AG04449 (cell line): ENCODE measurements around the gene RHOD.

Experiments used
- CTCF ChIA-PET: fragments of 350-600 bp; formaldehyde crosslinking; extraction: SDS; loops from one replicate; lab custom pipeline; 2021; ENCODE audit warnings: antibody characterized with exemption; lab: Yijun Ruan, JAX
- POLR2A ChIA-PET: fragments of 400-600, 350-600 bp; formaldehyde crosslinking; extraction: SDS; loops from one replicate; lab custom pipeline; 2020; ENCODE audit warnings: antibody characterized with exemption, inconsistent platforms; lab: Yijun Ruan, JAX
- DNase-seq: peaks from one replicate; pipeline ENCODE4 v3.0.0-alpha.2; 2010; ENCODE audit warnings: low read depth, low spot score
- H3K4me3 ChIP-seq: 2 replicates; pipeline ENCODE4 v1.5.1; 2011; ENCODE audit warnings: low read depth, mild to moderate bottlenecking, control low read depth, low read length
- TF ChIP-seq, protein P1 (sequence below): IDR thresholded peaks from one replicate; pipeline ENCODE4 v1.5.1; 2011; ENCODE audit warnings: mild to moderate bottlenecking, moderate library complexity, low read length, control low read depth, inconsistent platforms; ENCODE audit not compliant: insufficient read depth; ENCODE audit errors: missing control alignments

RHOD gene, protein sequence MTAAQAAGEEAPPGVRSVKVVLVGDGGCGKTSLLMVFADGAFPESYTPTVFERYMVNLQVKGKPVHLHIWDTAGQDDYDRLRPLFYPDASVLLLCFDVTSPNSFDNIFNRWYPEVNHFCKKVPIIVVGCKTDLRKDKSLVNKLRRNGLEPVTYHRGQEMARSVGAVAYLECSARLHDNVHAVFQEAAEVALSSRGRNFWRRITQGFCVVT

DNA sequence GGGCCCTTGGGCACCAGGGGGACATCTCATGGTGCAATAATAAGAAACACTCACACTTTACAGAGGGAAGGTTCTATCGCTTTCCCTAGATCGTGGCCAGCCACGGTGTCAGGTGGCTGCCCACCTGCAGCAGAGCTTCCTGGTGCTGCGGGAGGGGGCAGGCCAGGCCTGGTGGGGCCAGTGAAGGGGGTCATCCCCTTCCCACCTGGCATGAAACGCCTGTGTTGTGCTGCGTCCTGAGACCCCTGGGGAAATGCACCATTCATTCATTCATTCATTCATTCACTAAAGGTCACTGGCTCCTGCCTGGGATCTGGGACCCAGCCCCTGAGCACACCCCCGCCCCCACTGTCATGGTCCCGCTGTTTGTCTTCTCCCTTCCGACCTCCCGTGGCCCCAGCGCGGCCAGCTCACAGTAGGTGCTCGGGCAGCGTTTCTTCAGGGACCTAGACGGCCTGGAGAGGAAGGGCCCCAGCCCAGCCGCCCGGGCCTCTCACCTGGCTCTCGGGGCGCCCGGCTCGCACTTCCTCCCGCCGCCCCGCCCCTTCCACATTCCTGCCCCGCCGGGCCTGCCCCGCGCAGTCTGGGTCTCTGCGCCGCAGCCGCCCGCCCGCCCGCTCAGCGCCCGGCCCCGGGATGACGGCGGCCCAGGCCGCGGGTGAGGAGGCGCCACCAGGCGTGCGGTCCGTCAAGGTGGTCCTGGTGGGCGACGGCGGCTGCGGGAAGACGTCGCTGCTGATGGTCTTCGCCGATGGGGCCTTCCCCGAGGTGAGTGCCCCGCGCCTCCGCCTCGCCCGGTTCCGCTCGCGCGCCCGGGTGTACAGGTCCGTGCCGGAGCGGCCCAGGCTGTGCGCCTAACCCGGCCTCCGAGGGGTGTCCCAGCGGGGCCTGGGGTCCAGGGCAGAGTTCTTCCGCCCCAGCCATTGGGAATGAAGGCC lies at the start of gene RHOD:
TSS of gene RHOD (plus strand) at position 581 of the 938 bp plus-strand sequence. CDS start at position 637, 56 bp downstream.
- TF ChIP-seq, protein P1, sequence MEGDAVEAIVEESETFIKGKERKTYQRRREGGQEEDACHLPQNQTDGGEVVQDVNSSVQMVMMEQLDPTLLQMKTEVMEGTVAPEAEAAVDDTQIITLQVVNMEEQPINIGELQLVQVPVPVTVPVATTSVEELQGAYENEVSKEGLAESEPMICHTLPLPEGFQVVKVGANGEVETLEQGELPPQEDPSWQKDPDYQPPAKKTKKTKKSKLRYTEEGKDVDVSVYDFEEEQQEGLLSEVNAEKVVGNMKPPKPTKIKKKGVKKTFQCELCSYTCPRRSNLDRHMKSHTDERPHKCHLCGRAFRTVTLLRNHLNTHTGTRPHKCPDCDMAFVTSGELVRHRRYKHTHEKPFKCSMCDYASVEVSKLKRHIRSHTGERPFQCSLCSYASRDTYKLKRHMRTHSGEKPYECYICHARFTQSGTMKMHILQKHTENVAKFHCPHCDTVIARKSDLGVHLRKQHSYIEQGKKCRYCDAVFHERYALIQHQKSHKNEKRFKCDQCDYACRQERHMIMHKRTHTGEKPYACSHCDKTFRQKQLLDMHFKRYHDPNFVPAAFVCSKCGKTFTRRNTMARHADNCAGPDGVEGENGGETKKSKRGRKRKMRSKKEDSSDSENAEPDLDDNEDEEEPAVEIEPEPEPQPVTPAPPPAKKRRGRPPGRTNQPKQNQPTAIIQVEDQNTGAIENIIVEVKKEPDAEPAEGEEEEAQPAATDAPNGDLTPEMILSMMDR, result no peak
- no peak for DNase-seq
- CTCF ChIA-PET, result interaction anchor here (1.0 to 6.3 kb wide), 11 partner anchors 15 to 325 kb away, joined by 3 to 63 read pairs (median 5); partner anchors contain the start of gene KDM2A
- peak within 1 kb of the TSS; percentile 64 for H3K4me3 ChIP-seq
- POLR2A ChIA-PET, result interaction anchor here (0.6 to 0.9 kb wide), 2 partner anchors 18 to 24 kb away, joined by 3 read pairs; no protein-coding TSS in a partner anchor

DNA sequence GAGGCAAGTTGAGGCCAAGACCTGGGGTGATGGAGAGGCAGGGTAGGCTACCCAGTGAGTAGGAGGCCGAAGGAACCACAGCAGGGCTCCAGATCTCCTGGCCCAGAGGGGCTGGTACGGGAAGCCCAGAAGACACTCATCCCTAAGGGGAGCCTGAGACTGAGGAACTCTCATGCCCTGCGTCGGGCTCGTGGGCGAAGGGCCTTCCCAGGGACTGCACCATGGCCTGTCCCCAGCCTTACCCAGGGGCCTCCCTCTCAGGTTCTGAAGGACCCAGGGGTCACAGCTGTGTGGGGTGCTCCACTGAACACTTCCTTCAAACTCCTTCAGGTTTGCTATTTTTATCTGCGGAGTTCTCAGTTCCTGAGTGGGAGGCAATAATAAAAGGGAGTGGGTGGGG lies 49.5 kb upstream of the RHOD start:
- no peak for DNase-seq
- H3K4me3 ChIP-seq, result no peak overlapping the region
- TF ChIP-seq, protein P1, result no peak
- ChIA-PET CTCF (no interaction called here), POLR2A (no interaction called here)

DNA sequence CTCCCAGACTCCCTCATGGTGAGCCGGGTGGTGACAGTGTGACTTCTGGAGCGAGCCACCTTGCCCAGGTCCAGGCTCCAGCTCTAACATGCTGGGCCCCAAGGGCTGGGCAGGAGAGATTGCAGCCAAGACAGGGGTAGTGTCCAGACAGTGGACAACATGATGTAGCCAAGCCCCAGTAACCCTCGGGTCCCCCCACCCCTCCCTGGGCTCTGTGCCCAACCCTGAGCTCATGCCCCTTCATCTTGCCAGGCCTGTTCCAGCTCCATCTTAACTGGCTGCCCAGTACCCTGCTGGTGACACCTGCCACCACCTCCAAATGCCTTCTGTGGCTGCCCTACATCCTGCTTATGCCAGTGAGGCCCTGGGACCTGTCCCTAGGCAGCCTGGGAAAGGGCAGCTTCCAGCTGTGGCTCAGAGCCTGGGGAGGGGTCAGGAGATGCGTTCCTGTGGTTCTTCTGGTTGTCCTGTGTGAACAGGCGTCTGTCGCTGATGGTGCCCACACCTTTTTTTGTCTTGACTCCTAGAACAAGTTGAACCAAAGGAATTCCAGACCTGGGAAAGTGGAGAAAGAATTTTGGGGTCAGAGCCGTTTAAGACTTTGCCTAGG lies 46.2 kb upstream of the RHOD start:
- TF ChIP-seq, protein P1, result no peak
- H3K4me3 ChIP-seq, result no peak overlapping the region
- CTCF ChIA-PET, result interaction anchor here (3.9 kb wide), 1 partner anchor 11 kb away, joined by 20 read pairs; the partner anchor contains the start of gene SYT12
- POLR2A ChIA-PET, result no interaction called here
- no peak for DNase-seq

DNA sequence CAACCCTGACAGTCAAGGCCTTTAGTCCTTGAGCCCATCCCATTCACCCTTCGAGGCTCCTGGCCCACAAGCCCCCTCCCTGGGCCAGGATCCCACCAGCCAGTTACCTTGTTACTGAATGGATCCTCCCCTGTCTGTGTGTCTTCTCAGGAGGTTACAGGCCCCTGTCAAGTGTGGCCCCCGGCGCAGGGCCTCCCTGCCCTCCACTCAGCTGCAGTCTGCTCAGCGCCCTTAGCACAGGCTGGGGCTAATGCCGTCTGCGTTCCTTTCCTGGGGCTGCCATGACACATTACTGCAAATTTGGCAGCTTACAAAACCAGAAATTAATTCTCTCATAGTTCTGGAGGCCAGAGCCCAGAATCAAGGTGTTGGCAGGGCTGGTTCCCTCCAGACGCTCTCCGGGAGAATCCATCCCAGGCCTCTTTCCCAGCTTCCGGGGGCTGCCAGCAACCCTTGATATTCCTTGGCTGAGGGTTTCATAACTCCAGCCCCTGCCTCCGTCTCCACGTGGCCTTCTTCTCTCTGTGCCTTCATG lies 43.1 kb upstream of the RHOD start:
- H3K4me3 ChIP-seq, result no peak overlapping the region
- POLR2A ChIA-PET, result interaction anchor here (0.6 kb wide), 1 partner anchor 11 kb away, joined by 3 read pairs; no protein-coding TSS in a partner anchor
- TF ChIP-seq, protein P1, result no peak
- no peak for DNase-seq
- CTCF ChIA-PET, result no interaction called here

DNA sequence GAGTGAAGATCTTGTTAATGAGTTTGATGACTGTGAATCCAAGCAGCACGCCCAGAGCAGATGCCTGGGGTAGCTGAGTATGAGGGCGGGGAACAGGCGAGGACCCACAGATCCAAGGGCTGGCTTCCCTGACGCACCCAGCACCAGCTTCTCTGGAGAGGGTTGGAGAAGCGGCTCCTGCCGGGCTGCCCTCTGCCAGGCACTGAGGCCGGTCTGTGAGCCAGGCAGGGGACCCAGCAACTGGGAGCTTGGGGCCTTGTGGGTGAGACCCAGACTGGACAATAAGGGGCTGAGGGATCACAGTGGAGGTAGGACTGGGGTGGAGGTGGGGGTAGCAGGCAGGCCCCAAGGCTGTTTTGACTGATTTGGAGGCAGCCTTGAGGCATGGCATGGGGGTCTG lies 42.3 kb upstream of the RHOD start:
- no peak overlapping the region for H3K4me3 ChIP-seq
- ChIA-PET POLR2A (no interaction called here), CTCF (interaction anchor here (0.8 kb wide), 1 partner anchor 11 kb away, joined by 3 read pairs; no protein-coding TSS in a partner anchor)
- TF ChIP-seq, protein P1, result no peak
- no peak for DNase-seq
